IPS-11a (cell line): ENCODE measurements around the gene ATP11C.
"Not testable (repeated sequence)": the region's sequence is repeated elsewhere in the genome, so short reads cannot be mapped to it uniquely, and the experiment has no call there.

Experiments used
- H3K4me3 ChIP-seq: one replicate; pipeline ENCODE4 v1.5.1; 2013; ENCODE audit warnings: low read depth, low read length, control low read depth

ATP11C gene

DNA sequence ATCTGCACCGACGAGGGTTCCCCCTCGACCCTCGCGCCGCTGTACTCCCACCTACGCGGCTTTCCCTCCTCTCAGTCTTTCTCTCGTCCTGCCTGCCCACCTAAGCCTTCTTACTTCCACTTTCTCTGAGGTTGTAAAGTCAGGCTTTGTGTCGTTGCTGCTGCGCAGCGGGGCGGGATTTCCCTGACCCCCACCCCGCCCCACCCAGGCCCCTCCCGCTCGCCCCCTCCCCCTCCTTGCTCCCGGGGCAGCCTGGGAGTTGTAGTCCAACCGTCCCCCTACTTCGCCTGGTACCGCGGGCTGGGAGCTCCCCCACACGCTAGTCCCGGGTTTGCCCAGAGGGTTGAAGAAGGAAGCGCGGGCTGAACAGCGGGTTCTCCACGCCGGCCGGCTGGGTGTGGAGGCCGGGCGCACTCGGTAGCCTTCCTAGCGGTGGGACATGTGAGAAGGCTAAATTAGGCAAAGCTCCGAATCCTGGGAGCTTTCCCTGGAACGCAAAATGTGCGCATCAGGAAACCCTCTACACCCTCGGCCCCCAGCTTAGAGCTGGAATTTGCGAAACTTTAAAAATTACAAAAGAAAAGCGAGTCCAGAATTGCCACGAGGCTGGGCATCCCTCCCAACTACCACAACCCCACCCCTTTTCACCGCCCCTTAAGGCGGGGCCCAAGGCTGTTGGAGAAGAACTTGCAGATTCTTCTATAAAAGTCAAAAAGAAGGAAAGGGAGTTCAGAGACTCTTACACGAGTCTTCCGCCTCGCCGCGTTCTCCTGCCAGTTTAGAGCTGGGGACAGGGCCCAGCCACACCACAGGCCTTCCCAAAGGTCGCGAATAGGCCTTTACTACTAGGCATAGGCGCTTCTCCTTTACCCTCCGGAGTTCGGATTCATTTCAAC is at the start of gene ATP11C:
ATP11C (minus strand) TSS at position 153 of the 896 bp plus-strand sequence. CDS start 1,011 bp downstream, outside the sequence.
- peak within 1 kb of the TSS; percentile 58 for H3K4me3 ChIP-seq

DNA sequence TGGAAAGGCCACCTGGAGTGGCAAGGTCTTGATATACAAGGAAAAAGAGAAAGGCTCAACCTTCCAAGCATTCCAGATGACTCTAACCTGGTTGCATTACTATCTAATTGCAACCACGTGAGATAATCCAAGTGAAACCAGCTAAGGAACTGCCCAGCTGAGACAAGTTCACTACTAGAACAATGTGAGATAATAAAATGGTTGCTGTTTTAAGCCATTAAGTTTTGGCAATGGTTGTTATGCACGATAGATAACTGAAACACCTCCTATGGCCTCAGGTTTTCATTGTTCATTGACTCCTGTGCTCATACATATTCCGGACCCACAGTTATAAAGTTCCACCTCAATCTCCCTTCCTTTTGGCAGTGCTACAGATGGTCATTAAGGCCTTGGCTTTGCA is 41.6 kb upstream of the ATP11C start:
- no peak overlapping the region for H3K4me3 ChIP-seq

DNA sequence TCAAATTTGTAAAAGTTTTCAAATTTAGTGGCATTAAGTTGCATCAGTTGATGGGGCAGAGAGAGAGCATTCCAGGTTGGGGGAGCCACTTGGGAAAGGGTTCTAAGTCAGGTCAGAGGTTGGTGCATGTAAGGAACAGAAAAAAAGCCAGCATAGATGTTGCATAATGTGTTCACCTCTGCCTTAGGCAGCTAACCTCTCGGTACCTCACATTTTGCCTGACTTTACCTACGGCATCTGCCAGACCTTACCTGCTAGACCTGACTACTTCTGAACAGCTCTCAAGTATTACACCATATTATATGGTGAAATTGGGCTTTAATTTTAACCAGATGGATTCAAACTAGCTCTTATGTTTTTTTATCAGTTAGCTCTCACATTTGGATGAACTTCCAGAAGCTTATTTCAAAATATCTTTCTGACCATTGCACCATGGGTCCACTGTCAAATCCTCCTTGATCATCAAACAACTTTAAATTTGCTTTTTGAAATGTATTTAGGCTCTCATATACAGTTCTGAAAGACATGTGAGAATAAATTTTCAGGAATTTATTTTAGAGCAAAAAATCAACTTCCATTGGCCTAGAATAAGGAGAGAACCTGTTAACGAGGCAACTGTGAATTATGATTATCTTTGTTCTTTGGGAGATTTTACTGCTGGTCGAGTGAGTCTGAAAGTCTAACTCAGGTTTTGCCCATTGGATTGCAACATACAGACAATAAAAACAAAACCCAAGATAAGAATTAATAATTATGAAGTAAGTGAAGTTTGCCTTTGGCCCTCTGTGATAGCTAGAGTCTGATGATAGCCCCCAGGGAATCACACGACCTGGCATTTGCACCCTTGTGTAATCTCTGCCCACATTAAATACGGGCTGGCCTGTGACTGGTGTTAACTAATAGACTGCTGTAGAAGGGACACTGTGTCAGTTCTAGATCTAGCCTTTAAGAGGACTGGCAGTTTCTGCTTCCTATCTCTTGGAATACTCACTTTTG is 40.1 kb upstream of the ATP11C start:
- H3K4me3 ChIP-seq = no peak overlapping the region

DNA sequence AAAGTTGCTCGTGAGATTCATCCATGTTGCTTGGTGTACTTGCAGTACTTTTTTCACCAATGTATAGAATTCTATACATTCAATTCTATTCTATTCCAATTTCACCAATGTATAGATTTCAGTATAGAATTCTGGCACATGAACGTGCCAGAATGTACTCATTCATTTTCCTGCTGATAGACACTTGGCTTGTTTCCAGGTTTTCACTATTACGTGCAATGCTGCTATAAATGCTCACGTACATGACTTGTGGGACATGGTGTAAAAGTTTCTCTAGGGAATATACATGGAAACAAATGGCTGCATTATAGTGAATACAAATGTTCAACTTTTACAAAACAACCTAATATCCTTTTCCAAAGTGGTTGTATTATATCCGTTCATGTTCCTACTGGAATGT is 39.3 kb upstream of the ATP11C start:
- no peak overlapping the region for H3K4me3 ChIP-seq

DNA sequence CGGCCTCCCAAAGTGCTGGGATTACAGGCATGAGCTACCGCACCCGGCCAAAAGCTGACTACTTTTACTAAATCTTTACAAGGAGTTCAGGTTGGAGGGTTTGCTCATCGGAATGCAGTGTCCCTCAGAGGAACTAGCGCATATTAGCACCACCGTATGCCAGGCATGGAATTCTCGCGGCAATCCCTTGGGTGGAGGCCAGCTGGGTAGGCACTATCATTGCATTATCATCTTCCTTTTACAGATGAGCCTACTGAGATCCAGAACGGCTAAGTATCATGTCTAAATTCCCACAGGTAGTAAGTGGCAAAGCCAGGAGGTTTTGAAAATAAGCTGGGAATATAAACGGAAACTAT is 38.5 kb upstream of the ATP11C start:
- no peak overlapping the region for H3K4me3 ChIP-seq

DNA sequence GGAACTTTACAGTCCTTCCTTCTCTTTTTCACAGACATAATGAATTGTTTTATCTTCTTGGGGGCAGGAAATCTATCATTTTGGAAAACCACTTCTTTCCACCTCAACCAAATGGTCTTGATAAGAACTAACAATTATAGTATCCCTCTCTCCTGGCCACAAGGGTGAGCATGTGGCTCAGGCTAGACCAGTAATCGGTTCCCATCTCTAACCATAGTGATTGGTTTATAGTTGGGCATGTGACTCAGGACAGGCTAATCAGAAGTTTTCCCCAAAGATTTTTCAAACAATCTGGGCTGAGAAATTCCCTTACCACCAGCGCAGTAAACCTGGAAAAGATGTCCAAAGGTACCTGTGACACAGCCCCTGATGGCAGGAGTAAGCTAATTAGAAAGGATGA is 36.4 kb upstream of the ATP11C start:
- no peak overlapping the region for H3K4me3 ChIP-seq

DNA sequence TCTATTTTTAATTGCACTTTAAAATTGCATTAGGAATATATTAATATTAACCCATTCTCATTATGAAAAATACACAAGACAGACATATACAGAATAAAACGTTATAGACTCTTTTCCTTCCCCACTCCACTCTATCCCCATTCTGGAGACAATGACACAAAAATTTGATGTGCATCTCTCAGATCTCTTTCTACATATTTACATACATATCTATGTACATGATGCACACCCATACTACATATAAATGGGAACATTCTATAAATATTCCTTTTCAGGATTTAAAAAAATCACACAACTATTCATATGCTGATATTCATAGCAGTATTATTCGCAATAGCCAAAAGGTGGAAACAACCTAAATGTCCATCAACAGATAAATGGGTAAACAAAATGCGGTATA is 34.9 kb upstream of the ATP11C start:
- no peak overlapping the region for H3K4me3 ChIP-seq

DNA sequence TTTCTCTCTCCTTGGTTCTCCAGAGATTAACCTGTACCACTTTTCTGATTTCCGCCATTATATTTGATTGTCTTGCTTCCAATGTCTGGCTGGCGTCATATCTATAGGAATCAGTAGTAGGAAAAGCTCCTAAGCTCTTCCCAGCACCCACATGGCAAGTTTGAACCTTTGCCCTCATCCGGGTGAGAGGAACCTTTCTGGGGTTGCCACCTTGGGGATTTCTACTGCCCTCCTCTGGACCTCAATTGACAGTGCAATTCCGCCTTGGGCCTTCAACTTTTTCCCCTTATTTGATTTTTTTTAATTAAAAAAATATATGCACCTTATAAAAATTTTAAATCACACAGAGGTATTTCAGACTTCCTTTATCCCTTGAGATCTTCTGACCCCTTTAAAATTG is 34.4 kb upstream of the ATP11C start:
- no peak overlapping the region for H3K4me3 ChIP-seq

DNA sequence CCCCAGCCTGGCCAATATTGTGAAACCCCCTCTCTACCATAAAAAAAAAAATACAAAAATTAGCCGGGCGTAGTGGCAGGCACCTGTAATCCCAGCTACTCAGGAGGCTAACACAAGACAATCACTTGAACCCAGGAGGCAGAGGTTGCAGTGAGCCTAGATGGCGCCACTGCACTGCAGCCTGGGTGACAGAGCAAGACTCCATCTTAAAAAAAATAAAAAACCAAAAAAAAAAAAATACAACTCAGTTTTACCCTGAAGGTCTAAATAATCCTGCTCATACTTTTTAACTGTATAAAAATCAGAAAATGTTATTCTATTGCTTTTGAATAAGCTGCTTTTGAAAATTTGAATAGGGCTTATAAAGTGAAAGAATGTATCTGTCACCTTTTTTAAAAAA is 33.3 kb upstream of the ATP11C start:
- H3K4me3 ChIP-seq = not testable (repeated sequence)

DNA sequence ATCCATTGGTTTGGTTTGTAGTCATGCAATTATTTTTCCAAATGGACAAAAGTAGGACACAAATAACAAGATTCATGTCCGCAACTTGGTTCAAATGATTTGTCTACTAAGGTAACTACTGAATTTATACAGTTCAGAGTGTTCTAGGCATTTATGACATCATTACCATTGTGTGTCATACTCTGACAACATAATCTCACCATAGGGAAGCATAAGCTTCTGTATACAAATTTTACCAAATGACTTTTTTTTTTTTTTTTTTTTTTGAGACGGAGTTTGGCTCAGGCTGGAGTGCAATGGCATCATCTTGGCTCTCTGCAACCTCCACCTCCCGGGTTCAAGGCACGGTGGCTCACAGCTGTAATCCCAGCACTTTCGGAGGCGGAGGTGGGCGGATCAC is 32.6 kb upstream of the ATP11C start, which contains the start of gene CXorf66:
CXorf66 (minus strand) TSS at position 101 of the 400 bp plus-strand sequence; CDS start at position 76, 25 bp downstream.
- H3K4me3 ChIP-seq = no peak within 1 kb of the TSS

DNA sequence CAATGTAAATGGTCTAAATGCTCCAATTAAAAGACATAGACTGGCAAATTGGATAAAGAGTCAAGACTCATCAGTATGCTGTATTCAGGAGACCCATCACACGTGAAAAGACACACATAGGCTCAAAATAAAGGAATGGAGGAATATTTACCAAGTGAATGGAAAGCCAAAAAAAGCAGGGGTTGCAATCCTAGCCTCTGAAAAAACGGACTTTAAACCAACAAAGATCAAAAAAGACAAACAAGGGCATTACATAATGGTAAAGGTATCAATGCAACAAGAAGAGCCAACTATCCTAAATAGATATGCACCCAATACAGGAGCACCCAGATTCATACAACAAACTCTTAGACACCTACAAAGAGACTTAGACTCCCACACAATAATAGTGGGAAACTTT is 28.2 kb upstream of the ATP11C start:
- not testable (repeated sequence) for H3K4me3 ChIP-seq

DNA sequence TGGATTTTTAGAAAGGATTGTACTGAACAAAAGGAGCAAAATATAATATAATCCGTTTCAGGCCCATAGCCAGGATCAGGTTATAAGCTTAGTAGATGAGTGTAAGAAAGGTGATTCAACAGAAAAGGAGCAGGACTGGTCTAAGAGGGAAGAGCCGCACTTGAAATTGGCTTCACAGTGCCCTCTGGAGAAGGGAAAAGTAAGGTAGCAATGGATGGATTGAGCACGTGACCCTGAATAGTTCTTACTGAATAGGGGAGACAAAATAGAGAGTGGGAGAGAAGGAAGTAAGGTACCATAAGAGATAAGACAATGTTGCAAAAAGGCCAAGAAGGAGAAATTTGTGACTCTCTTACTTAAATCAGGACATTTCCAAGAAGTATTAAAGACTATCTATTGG is 16.9 kb upstream of the ATP11C start:
- H3K4me3 ChIP-seq = no peak overlapping the region

DNA sequence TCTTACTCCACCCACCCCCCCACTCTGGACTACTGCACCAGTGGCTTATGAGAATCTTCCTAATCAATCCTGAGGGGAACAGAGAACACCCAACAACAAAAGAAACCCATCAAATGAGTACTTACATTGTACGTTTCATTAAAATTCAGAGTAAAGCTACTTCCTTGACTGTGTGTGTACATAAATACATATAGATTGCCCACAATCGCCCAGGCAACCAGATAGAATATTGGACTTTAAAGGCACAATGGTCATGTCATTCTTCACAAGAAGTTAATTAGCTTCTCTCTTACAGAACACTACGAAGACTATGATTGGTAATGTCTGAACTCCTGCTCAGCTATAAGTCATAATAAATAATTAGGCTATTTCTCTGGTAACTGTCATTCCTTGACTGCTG is 12.2 kb upstream of the ATP11C start:
- no peak overlapping the region for H3K4me3 ChIP-seq

DNA sequence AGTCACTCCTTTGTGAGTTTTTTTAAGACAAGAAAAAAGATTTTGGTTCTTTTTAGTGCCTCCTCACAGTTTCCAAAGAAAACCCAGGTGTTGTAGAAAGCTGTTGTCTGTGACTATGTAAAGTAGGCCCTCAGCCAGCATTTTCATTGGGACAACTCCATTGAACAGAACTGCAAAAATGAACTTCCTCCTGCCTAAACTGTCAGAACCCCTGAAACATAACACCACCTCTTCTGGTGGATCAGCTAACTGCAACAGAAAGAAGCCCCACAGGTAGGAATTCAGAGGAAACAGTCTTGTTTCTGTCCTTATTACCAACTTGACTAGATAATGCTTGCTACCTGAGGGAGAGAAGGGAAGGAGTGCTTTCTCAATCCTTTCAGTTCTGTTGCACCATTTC is 3.4 kb upstream of the ATP11C start:
- H3K4me3 ChIP-seq = no peak overlapping the region

DNA sequence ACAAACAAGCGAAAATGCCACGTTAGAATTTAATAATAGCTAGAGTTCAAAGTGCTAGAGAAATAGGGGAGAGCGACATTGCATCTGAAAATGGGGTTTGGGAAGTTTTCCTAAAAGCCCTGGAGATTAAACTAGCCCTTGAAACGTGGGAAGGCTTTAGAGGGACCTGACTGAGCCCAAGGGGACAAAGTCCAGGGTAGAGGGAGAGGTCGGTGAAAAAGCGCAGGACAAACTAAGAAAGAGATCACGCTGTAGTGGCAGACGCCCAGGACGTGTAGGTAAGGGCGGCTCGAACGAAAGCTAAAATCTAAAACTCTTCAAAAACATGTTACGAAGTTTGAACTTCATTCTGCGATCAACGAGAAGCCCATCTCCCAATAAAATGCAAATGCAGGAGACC is 1.1 kb upstream of the ATP11C start:
- peak overlapping the region; percentile 35 for H3K4me3 ChIP-seq

DNA sequence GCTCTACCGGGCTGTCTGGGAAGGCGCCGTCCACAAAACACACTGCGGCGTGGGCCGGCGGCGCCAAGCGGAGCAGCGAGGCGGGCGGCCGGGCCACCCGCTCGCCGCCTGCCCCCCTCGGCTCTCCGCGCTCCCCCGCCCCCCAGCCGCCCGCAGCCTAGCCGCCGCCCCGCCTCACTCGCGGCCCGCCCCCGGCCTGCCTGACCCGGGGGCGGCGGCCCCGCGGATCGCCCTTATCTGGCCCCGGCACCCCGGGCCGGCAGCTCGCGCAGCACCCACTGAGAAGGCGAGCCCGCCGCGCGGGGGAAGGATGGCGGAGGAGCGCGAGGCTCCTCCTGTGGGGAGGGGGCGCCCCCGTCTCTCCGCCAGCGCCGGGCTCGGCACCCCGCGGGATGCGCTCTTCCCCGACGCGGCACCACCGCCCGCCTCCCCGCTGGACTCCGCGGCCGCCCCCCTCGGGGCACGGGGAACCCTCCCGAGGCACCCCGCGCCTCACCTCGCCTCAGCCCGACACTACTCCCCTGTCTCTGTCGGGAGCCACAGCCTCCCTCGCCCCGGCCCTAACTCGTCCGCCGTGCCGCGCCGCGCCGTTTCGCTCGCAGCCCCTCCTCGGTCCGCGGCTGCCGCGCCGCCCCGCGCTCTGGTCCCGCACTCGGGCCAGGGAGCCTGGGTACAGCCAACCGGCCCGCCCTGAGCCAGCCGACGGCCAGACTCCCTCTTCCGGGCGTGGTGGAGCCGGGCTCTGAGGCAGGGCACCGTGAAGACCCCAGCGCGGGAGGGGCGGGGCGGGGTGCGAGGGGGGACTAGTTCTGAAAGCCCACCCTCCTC is 566 bp downstream of the ATP11C start:
- peak overlapping the region; percentile 58 for H3K4me3 ChIP-seq

DNA sequence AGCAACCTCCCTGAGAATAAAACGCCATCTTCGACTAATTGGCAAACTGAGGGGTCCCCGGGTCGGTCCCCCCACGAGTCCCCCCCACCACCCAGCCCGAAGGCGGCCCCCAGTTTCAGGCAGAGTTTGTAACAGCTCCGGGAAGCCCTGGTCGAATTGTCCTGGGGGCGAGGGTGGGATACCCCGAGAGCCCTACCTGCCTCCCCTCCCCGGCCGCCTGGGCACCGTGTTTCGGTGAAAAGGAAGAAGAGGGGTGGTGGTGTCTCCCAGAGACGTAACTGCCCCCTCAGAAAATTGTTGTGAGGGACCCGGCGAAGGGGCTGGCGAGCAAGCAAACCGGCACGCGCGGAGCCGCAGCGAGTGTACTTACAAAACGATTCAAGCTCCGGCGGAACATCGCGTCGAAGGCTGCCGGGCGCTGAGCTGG is 1.2 kb downstream of the ATP11C start:
- H3K4me3 ChIP-seq = peak overlapping the region; percentile 58

DNA sequence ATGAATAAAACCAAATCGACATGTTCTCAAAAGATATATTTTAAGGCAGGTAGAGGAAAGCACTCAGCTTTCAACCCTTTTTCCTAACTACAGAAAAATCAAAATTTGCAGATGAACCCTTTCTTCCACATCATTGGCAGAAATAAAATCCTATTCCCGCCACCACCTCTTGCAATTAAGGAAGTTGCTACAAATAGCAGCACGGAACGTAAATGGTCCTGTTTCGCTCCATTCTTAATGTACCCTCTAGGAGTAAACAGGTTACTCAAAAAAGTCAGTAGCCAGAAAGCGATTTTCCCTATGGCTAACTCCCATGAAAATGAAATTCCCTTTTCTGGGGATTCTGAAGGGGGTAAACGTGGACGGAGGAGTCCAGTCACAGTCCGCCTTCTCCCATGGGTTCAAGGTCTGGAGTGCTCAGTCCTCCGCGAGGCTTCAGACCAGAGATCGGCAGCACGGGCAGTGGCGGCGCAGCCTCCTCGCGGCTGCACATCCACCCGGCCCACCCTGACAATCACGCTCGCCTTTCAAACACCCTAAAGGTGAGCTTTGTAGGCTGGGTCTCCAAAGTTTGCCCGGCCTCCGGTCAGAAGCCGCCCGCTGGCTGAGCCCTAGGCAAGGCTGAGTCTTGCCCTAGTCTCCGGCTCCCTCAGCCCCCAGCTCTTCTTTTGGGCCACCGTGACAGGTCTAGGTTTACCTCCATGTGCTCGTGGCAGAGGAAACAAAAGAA is 1.8 kb downstream of the ATP11C start:
- H3K4me3 ChIP-seq = peak overlapping the region; percentile 58

DNA sequence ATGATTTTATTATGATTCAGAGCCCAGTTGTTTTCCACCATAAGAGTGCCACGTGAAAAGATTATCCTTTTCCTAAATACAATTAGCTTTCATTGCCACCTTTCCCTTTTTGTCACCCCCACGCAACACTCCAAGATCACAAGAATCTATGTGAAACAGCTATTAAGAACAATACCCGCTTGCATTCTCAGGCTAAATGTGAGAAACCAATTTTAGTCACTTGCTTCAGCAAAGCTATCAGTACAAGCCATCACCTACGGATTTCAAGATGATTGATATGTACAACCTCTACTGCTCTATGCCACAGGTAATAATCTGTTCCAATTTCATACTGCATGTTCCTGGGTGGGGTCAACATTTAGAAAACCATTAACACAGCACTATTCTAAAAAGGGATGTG is 2.5 kb downstream of the ATP11C start:
- H3K4me3 ChIP-seq = no peak overlapping the region

DNA sequence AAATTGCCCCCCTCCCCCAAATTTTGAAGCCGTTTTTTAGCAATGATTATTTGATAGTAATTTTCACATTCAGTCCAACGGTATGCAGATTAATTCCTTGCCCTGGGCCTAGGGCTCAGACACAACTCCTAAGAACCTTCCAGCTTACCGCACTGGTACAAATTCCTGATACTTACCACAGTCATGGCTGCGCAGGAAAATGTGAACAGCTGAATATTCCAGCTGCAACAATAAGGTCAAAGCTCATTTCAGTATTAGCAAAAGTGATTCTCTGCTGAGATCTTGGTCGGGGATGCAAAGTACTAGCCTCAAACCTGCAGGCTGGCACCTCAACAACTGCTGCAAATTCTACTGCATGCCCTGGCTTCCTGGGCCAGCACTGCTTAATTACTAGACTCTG is 3.0 kb downstream of the ATP11C start:
- no peak overlapping the region for H3K4me3 ChIP-seq
